HCT116 (cell line): ENCODE data around the gene DYNAP. TPM values are rescaled to one million over a fixed set of nuclear protein-coding genes. Genes with fewer than 3 reads are reported as not detected.

ENCODE experiments used
- ATAC-seq: fragments of 200-7000 bp; cut with Tn5 transposase; 2 replicates; pipeline ENCODE4 v1.9.1; 2020; ENCODE audit warnings: mild to moderate bottlenecking, moderate library complexity
- BruUV-seq: library from RNA; stranded (reverse); fragments of 400-500 nt; replicated peaks from 2 replicates; lab custom pipeline; 2021; lab: Mats Ljungman, UMichigan
- CTCF ChIA-PET: fragments of 300-600 bp; sonication (Branson Sonifier 250); formaldehyde crosslinking; loops from one replicate; lab custom pipeline; 2021; ENCODE audit warnings: antibody characterized with exemption; lab: Charles Lee
- POLR2A ChIA-PET: fragments of 300-600, 350-600 bp; sonication (Branson Sonifier 250); formaldehyde crosslinking; loops from one replicate; lab custom pipeline; 2021; ENCODE audit warnings: antibody characterized with exemption; lab: Charles Lee
- RAD21 ChIA-PET, 2 experiments: fragments of 300-600 bp; sonication (Branson Sonifier 250); formaldehyde crosslinking; loops; one replicate each; lab custom pipeline; 2023; ENCODE audit warnings: low total read pairs in 2 of 2; ENCODE audit not compliant: uncharacterized antibody in 2 of 2, unreplicated experiment in 2 of 2, low non-redundant PET in 1 of 2; lab: Charles Lee
- DNase-seq: peaks from one replicate; pipeline ENCODE4 v3.0.0-alpha.2; 2010; ENCODE audit warnings: low read depth, low spot score
- H2AFZ ChIP-seq: fragments of 200-600 bp; shearing (Covaris generic), sonication (generic); 2 replicates; pipeline ENCODE4 v1.6.1; 2017; ENCODE audit warnings: low read depth, mixed run types, mixed read lengths, antibody characterized with exemption, low read length; ENCODE audit not compliant: poor library complexity, severe bottlenecking
- H3K27ac ChIP-seq: 2 replicates; pipeline ENCODE4 v1.5.1; 2012; ENCODE audit warnings: low read depth, low read length
- H3K27me3 ChIP-seq: fragments of 200-600 bp; sonication (generic); 2 replicates; pipeline ENCODE4 v1.6.1; 2016; ENCODE audit warnings: mixed run types, low read length, mixed read lengths; ENCODE audit not compliant: insufficient read depth
- H3K36me3 ChIP-seq, 2 experiments: fragments of 200-500 bp in 1 of 2; fragments of 200-600 bp in 1 of 2; sonication (Bioruptor generic) in 1 of 2; sonication (generic) in 1 of 2; 2 replicates each; pipeline versions ENCODE4 v1.5.1 to v1.6.1; 2014 to 2016; ENCODE audit warnings: low read length in 2 of 2, inconsistent platforms in 1 of 2, mixed read lengths in 1 of 2, mixed run types in 1 of 2; ENCODE audit not compliant: insufficient read depth in 2 of 2, control insufficient read depth in 1 of 2
- H3K4me1 ChIP-seq, 2 experiments: fragments of 200-600 bp in 1 of 2; sonication (generic) in 1 of 2; 2 replicates each; pipeline versions ENCODE4 v1.5.1 to v1.6.1; 2012 to 2017; ENCODE audit warnings: low read length in 2 of 2, inconsistent platforms in 1 of 2, mild to moderate bottlenecking in 1 of 2, mixed read lengths in 1 of 2, mixed run types in 1 of 2, moderate library complexity in 1 of 2; ENCODE audit not compliant: insufficient read depth in 2 of 2, control insufficient read depth in 1 of 2
- H3K4me2 ChIP-seq: fragments of 200-600 bp; sonication (generic); 2 replicates; pipeline ENCODE4 v1.6.1; 2017; ENCODE audit warnings: mixed run types, low read length, mixed read lengths
- H3K4me3 ChIP-seq, 2 experiments: fragments of 200-600 bp in 1 of 2; sonication (generic) in 1 of 2; replicated peaks in 1 of 2; 2 replicates each; pipeline ENCODE4 v1.5.1; 2011 to 2016; ENCODE audit warnings: low read length in 2 of 2, control low read depth in 1 of 2, low read depth in 1 of 2, mild to moderate bottlenecking in 1 of 2, mixed read lengths in 1 of 2, mixed run types in 1 of 2
- H3K79me2 ChIP-seq: fragments of 200-600 bp; sonication (generic); 2 replicates; pipeline ENCODE4 v1.6.1; 2017; ENCODE audit warnings: mild to moderate bottlenecking, mixed run types, low read length, moderate library complexity, mixed read lengths; ENCODE audit not compliant: insufficient read depth
- H3K9ac ChIP-seq: fragments of 200-600 bp; sonication (generic); 2 replicates; pipeline ENCODE4 v1.6.1; 2016; ENCODE audit warnings: low read length, mixed read lengths
- H3K9me2 ChIP-seq: fragments of 200-600 bp; sonication (generic), shearing (Covaris generic); 2 replicates; pipeline ENCODE4 v1.6.1; 2017; ENCODE audit warnings: mixed run types, mild to moderate bottlenecking, moderate library complexity; ENCODE audit not compliant: insufficient read depth
- H3K9me3 ChIP-seq, 2 experiments: fragments of 200-500 bp in 1 of 2; fragments of 200-600 bp in 1 of 2; sonication (Bioruptor generic) in 1 of 2; sonication (generic) in 1 of 2; 2 replicates each; pipeline ENCODE4 v1.6.1; 2014 to 2017; ENCODE audit warnings: low read length in 2 of 2, mixed read lengths in 2 of 2, inconsistent platforms in 1 of 2, low read depth in 1 of 2, mild to moderate bottlenecking in 1 of 2, mixed run types in 1 of 2, moderate library complexity in 1 of 2; ENCODE audit not compliant: control insufficient read depth in 1 of 2, insufficient read depth in 1 of 2
- H4K20me1 ChIP-seq: fragments of 200-600 bp; sonication (generic), shearing (Covaris generic); 2 replicates; pipeline ENCODE4 v1.6.1; 2017; ENCODE audit warnings: mixed run types, mild to moderate bottlenecking, moderate library complexity; ENCODE audit not compliant: insufficient read depth
- ATF3 ChIP-seq: IDR thresholded peaks from 2 replicates; pipeline ENCODE4 v1.6.1; 2012
- CBX3 ChIP-seq: IDR thresholded peaks from 2 replicates; pipeline ENCODE4 v1.6.1; 2012; ENCODE audit warnings: low read depth
- CEBPB ChIP-seq: IDR thresholded peaks from 2 replicates; pipeline ENCODE4 v1.6.1; 2012; ENCODE audit warnings: low read depth
- ELF1 ChIP-seq: IDR thresholded peaks from 2 replicates; pipeline ENCODE4 v1.6.1; 2012; ENCODE audit warnings: low read depth, borderline replicate concordance
- EZH2 ChIP-seq: fragments of 200-600 bp; sonication (generic); IDR thresholded peaks from 2 replicates; pipeline ENCODE4 v1.6.1; 2017; ENCODE audit warnings: antibody characterized with exemption, mixed run types
- EZH2phosphoT487 ChIP-seq: fragments of 200-600 bp; IDR thresholded peaks from 2 replicates; pipeline ENCODE4 v1.6.1; 2018; ENCODE audit warnings: antibody characterized with exemption, borderline replicate concordance
- FOSL1 ChIP-seq: IDR thresholded peaks from 2 replicates; pipeline ENCODE4 v1.6.1; 2012; ENCODE audit warnings: low read depth
- POLR2AphosphoS5 ChIP-seq: IDR thresholded peaks from 2 replicates; pipeline ENCODE4 v1.6.1; 2011; ENCODE audit warnings: mild to moderate bottlenecking, low read depth, low read length, moderate library complexity
- YY1 ChIP-seq: IDR thresholded peaks from 2 replicates; pipeline ENCODE4 v1.6.1; 2011; ENCODE audit warnings: low read length, low read depth, moderate library complexity, mild to moderate bottlenecking; ENCODE audit not compliant: insufficient replicate concordance; ENCODE audit errors: extremely low read depth
- ZFX ChIP-seq: fragments of 450-650 bp; IDR thresholded peaks from 2 replicates; pipeline ENCODE4 v1.6.1; 2017
- ZNF274 ChIP-seq: fragments of 200-500 bp; sonication (Bioruptor generic); IDR thresholded peaks from 2 replicates; pipeline ENCODE4 v1.6.1; 2014; ENCODE audit warnings: mild to moderate bottlenecking, low read depth, low read length, inconsistent platforms
- intact Hi-C: fragments of 100-400 bp; cut with micrococcal nuclease; formaldehyde crosslinking; loops from 2 replicates; pipeline ENCODE4 v1.10.0; 2022
- total RNA-seq: library from RNA; stranded (reverse); gene quantifications from one replicate; pipeline ENCODE4 v1.2.1, GENCODE V29; 2021; ENCODE audit not compliant: unreplicated experiment

The DYNAP gene
- total RNA-seq, 1 experiment from 2014 or later = not detected

- ChIA-PET CTCF (no interaction called here), POLR2A (no interaction called here), RAD21 (no interaction called here)
- Histone ChIP-seq H4K20me1 (no peaks in the 10 kb centered on the region), H3K36me3 (no peaks in the 10 kb centered on the region), H3K27me3 (no peaks in the 10 kb centered on the region), H3K4me1 (0 out of 4 replicates have a peak, but pooled peaks cover 0 to 7% of the 10 kb centered on the region in 2 experiments), H2AFZ (no peak overlapping the region), H3K9ac (no peak overlapping the region), H3K4me2 (no peak overlapping the region), H3K27ac (no peak overlapping the region), H3K9me3 (no peaks in the 10 kb centered on the region), H3K9me2 (no peaks in the 10 kb centered on the region), H3K4me3 (no peak overlapping the region), H3K79me2 (no peaks in the 10 kb centered on the region)
- no peak for DNase-seq
- TF ChIP-seq EZH2phosphoT487 (no peak), EZH2 (no peak), POLR2AphosphoS5 (no peak), ELF1 (no peak), FOSL1 (no peak), ZNF274 (no peak), CEBPB (no peak), CBX3 (no peak), ZFX (no peak), YY1 (no peak)
- no TSS peak for BruUV-seq
- intact Hi-C loops = no loop called here
- ATAC-seq = no peak
Measured at GRCh38 chr18:54606835-54607212, 15.8 kb downstream of the DYNAP start.

- ATAC-seq = no peak
- CTCF ChIA-PET = no interaction called here
Measured at GRCh38 chr18:54607213-54608027, 16.4 kb downstream of the DYNAP start.

More at GRCh38 chr18:54607213-54608027, 16.4 kb downstream of the DYNAP start:
- no peak for DNase-seq
- ChIA-PET POLR2A (no interaction called here), RAD21 (no interaction called here)
- Histone ChIP-seq H3K4me1 (0 out of 4 replicates have a peak, but pooled peaks cover 0 to 7% of the 10 kb centered on the region in 2 experiments), H3K9me2 (no peaks in the 10 kb centered on the region), H3K27me3 (no peaks in the 10 kb centered on the region), H2AFZ (peak overlapping the region; percentile 54), H3K4me3 (peak overlapping the region in 1 of 2 experiments; percentile 21; a peak in 1 of 4 replicates), H3K4me2 (peak overlapping the region; percentile 37), H4K20me1 (no peaks in the 10 kb centered on the region), H3K9me3 (no peaks in the 10 kb centered on the region), H3K9ac (no peak overlapping the region), H3K27ac (no peak overlapping the region), H3K79me2 (no peaks in the 10 kb centered on the region), H3K36me3 (no peaks in the 10 kb centered on the region)
- no TSS peak for BruUV-seq
- intact Hi-C loops = no loop called here
- 0 out of 2 replicates have a peak, but pooled peaks have one; percentile 33 for TF ChIP-seq CEBPB
- no peak for TF ChIP-seq ZFX
- no peak for TF ChIP-seq ATF3
- no peak for TF ChIP-seq POLR2AphosphoS5
